Retinal pigment epithelial cell (primary cell): ENCODE results near the gene MKLN1.

ENCODE experiments used
- DNase-seq: peaks from one replicate; pipeline ENCODE4 v3.0.0-alpha.2; 2010; ENCODE audit warnings: low read depth
- H3K4me3 ChIP-seq: 2 replicates; pipeline ENCODE4 v1.5.1; 2011; ENCODE audit warnings: mild to moderate bottlenecking, low read length, control low read depth, moderate library complexity
- TF ChIP-seq, protein P1 (sequence below): conservative IDR thresholded peaks from 2 replicates; pipeline ENCODE4 v1.5.1; 2011; ENCODE audit warnings: low read depth, low read length, control low read depth, inconsistent platforms

MKLN1 gene

DNA sequence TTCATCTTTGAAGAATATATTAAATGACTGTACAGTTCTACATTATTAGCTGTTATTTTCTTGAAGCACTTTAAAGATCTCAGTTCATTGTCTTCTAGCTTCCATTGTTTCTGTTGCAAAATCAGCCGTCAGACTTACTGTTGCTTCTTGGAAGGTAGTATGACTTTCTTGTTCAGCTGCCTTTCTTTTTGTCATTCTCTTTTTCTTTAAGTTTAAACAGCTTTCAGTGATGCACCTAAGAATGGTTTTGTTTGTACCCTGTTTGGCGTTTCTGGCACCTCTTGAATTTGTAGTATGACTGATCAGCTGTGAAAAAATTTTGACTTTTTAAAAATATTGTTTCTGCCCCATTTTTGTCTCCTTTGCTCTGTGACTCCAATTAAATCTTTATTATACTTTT, 9.3 kb downstream of the MKLN1 start:
- no peak overlapping the region for H3K4me3 ChIP-seq
- no peak for DNase-seq
- TF ChIP-seq, protein P1, sequence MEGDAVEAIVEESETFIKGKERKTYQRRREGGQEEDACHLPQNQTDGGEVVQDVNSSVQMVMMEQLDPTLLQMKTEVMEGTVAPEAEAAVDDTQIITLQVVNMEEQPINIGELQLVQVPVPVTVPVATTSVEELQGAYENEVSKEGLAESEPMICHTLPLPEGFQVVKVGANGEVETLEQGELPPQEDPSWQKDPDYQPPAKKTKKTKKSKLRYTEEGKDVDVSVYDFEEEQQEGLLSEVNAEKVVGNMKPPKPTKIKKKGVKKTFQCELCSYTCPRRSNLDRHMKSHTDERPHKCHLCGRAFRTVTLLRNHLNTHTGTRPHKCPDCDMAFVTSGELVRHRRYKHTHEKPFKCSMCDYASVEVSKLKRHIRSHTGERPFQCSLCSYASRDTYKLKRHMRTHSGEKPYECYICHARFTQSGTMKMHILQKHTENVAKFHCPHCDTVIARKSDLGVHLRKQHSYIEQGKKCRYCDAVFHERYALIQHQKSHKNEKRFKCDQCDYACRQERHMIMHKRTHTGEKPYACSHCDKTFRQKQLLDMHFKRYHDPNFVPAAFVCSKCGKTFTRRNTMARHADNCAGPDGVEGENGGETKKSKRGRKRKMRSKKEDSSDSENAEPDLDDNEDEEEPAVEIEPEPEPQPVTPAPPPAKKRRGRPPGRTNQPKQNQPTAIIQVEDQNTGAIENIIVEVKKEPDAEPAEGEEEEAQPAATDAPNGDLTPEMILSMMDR, result no peak

DNA sequence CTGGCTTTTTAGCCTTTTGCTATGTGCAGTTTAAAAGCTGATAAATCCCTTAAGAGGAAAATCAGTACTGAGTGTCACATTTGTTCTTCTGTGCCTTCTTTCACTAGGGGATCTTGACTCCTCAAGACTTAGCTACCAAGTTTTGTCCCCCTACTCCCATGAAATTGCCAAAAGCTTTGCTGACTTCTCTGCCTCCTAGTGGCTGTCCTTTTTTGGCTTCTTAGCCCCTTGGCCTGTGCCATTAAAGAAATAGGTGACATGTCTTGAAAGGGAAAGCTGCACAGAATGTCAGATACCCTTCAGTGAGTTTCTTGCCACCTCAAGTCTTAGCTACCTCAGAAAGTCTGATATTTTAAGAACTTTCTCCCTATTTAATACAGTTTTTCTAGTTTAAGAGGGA, 10.5 kb downstream of the MKLN1 start:
- no peak for DNase-seq
- no peak overlapping the region for H3K4me3 ChIP-seq
- TF ChIP-seq, protein P1, result no peak

DNA sequence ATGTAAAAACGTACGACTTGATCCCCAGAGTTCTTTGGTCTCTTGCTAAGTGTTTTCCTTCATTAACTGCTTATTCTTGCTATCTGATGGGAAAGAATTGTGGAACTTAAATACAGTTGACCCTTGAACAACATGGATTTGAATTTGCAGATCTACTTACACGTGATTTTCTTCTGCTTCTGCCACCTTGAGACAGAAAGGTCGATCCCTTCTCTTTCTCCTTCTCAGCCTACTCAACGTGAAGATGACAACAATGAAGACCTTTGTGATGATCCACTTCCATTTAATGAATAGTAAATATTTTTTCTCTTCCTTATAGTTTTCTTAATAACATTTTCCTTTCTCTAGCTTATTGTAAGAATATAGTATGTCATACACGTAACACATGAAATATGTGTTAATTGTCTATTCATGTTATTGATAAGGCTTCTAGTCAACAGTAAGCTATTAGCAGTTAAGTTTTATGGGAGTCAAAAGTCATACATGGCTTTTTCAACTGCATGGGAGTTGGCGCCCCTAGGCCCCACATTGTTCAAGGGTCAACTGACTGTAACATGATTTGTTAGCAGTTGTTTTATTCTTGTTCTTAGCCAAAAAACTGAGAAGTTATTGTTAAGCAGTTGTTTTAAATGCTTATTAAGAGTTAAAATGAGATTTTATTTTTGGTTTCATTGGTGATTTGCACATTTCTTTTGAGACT, 11.2 kb downstream of the MKLN1 start:
- TF ChIP-seq, protein P1, result no peak
- no peak for DNase-seq
- H3K4me3 ChIP-seq, result no peak overlapping the region

DNA sequence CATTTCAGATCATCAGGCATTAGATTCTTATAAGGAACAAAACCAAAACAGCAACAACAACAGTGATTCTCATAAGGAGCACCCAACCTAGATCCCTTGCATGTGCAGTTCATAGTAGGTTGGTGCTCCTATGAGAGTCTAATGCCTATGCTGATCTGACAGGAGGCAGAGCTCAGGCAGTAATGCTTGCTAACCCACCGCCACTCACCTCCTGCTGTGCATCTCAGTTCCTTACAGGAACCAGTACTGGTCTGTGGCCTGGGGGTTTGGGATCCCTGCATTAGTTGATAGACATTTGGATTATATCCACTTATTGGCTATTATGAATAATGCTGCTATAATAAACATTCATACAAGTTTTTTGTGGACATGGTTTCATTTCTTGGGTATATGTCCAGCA, 14.0 kb downstream of the MKLN1 start:
- TF ChIP-seq, protein P1, result no peak
- H3K4me3 ChIP-seq, result no peak overlapping the region
- no peak for DNase-seq

DNA sequence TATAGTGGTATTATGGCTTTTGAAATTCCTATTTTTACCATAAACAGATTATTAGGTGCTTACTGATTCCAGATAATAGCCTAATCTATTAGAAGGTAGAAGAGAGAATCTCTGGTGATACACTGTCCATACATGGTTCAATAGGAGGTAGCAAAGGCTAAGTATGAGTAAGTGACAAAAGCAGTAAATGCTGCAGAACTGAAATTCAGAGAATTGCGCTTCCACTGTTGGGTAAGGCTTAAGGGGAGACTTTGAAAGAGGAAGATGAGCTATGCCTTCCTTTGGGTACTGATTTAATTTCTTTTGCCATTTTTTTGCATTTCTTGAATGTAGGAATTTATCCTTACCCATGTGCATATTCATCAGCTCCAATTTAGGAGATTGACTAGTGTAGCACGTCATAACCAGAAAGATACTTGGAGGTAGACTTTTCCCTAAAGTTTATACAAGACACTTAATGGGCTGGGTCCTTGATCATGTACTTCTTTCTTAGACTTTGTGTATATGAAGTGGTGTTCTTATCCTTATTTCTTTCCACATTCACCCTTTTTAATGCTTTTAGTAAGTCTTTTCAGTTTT, 15.3 kb downstream of the MKLN1 start:
- no peak overlapping the region for H3K4me3 ChIP-seq
- TF ChIP-seq, protein P1, result no peak
- DNase-seq, result no peak

DNA sequence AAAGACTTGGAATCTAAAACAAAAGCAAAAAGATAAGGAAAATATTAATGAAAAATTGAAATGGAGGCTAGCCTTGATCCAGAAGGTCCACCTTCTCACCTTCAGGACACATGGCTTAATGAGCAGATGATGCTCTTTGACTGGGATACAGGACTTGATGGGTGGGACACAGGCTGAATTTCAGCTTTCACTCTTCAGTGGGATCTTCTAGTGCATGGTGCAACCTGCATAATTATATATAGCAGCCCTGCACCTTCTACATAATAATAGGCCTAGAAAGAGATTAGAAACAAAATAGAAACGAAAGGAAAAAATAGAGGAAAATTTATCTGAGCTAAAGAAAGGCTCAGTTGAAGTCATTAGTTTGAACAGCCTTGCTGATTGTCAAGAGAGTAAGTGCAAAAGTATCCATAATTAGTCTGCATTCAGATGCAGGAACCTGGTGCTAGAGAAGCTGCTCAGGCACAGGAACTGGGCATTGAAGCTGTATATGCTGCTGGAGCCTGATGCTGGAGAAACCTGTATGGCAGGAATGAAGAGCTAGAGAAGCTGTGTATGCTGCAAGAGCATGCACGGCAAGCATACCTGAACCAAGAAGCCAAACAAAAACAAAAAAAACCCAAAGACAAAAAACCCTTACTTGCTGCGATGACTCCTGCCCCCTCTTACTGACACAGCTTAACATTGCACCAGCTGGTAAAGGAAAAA, 19.4 kb downstream of the MKLN1 start:
- TF ChIP-seq, protein P1, result no peak
- no peak for DNase-seq
- H3K4me3 ChIP-seq, result no peak overlapping the region
